Pancreas (tissue), 10 donors: ENCODE results near the gene TRAF6. TPM values are rescaled to one million over a fixed set of nuclear protein-coding genes. Genes with fewer than 3 reads are reported as not detected.

ENCODE experiments used
- ATAC-seq, 4 donors: fragments of 200-7000 bp; cut with Tn5 transposase; one replicate each; pipeline versions ENCODE4 v1.8.0 to v1.9.1; 2020; ENCODE audit warnings: mild to moderate bottlenecking in 4 of 4, moderate library complexity in 4 of 4
- DNase-seq, 6 donors: peaks; one replicate each; pipeline ENCODE4 v3.0.0-alpha.2; 2020
- FAIRE-seq: peaks from 2 replicates; lab custom pipeline; 2012; peaks lifted over from hg19 to GRCh38; lab: Jason Lieb, UNC
- H3K27ac ChIP-seq, 4 donors: fragments of 200-600 bp; sonication (generic); 1 replicate in 3 of 4; 2 replicates in 1 of 4; pipeline versions ENCODE4 v1.5.0 to v1.8.0; 2020
- H3K27me3 ChIP-seq, 4 donors: fragments of 200-600 bp; one replicate each; pipeline ENCODE4 v1.8.0; 2021
- H3K36me3 ChIP-seq, 3 donors: fragments of 200-600 bp; sonication (generic) in 1 of 3; one replicate each; pipeline versions ENCODE4 v1.5.0 to v1.8.0; 2020 to 2021
- H3K4me1 ChIP-seq, 3 donors: fragments of 200-600 bp; one replicate each; pipeline ENCODE4 v1.8.0; 2021
- H3K4me3 ChIP-seq, 4 donors: fragments of 200-600 bp; sonication (generic) in 2 of 4; one replicate each; pipeline versions ENCODE4 v1.5.0 to v1.8.0; 2020 to 2021
- H3K9me3 ChIP-seq, 4 donors: fragments of 200-600 bp; one replicate each; pipeline ENCODE4 v1.8.0; 2021
- WGBS, 2 donors: extraction: QIAGEN DNeasy Blood & Tissue Kit; methylation state at CpG; one replicate each; pipeline ENCODE4 v1.1.7; 2013; 5-methylcytosine and 5-hydroxymethylcytosine counted together
- intact Hi-C, 3 donors: fragments of 100-400 bp; cut with DNase I; formaldehyde crosslinking; loops; one replicate each; pipeline versions ENCODE4 v1.11.1 to v1.14.2; 2022
- polyA plus RNA-seq, 2 donors: library from polyadenylated mRNA; stranded (reverse); fragments of 200-250 nt; gene quantifications; one replicate each; pipeline ENCODE4 v1.2.3, GENCODE V29; 2013
- total RNA-seq, 6 donors: library from RNA; stranded (reverse); fragmentation: NEBNext Ultra II Directional in 4 of 6; extraction: Animal tissue kit (Norgen Biotek cat#: 25700) in 4 of 6; gene quantifications; one replicate each; pipeline versions ENCODE4 v1.2.1 to v1.2.4, GENCODE V29; 2021 to 2023
- TF ChIP-seq, protein P1 (sequence below), 4 donors: fragments of 200-600 bp; sonication (generic) in 3 of 4; IDR thresholded peaks; one replicate each; pipeline versions ENCODE4 v1.5.0 to v1.8.0; 2021; ENCODE audit warnings: antibody characterized with exemption in 4 of 4
- donor health status: healthy with polysubstance abuse.
- donor health status: DM: no; HTN: no; CAD: no; lungs with moderate emphysema.
- donor health status: DM: no; HTN: no; CAD: no.
- donor health status: control.
- donor health status: control.
- donor health status: Bipolar disorder and iron deficiency.
- donor health status: DM: yes; HTN: yes; CAD: no.
- donor health status: DM: no; HTN: no; CAD: no.
- donor health status: DM: no; HTN: no; CAD: no.
- donor health status: DM: yes; HTN: yes; CAD: no.

TRAF6 gene
- total and polyA plus RNA-seq, 8 donors: 1.2 to 9.5 (median 5.7) TPM

DNA sequence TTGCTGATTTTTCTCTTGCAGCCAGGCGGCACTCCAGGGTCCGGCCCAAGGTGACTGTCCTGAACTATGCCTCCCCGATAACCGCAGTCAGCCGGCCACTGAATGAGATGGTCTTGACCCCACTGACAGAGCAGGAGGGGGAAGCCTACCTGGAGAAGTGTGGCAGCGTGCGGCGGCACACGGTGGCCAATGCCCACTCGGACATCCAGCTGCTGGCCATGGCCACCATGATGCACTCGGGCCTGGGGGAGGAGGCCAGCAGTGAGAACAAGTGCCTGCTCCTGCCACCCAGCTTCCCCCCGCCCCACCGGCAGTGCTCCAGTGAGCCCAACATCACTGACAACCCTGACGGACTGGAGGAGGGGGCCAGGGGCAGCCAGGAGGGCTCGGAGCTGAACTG, 47.8 kb downstream of the TRAF6 start:
- no peaks in the 10 kb centered on the region for H3K4me1 ChIP-seq
- no peaks in the 10 kb centered on the region for H3K27me3 ChIP-seq
- H3K9me3 ChIP-seq: no peaks in the 10 kb centered on the region
- intact Hi-C loops: no loop called here
- H3K27ac ChIP-seq: no peak overlapping the region
- 85 to 93% methylated on average over 13 to 15 of the region's 15 CpGs for WGBS, 2 donors
- TF ChIP-seq, protein P1, sequence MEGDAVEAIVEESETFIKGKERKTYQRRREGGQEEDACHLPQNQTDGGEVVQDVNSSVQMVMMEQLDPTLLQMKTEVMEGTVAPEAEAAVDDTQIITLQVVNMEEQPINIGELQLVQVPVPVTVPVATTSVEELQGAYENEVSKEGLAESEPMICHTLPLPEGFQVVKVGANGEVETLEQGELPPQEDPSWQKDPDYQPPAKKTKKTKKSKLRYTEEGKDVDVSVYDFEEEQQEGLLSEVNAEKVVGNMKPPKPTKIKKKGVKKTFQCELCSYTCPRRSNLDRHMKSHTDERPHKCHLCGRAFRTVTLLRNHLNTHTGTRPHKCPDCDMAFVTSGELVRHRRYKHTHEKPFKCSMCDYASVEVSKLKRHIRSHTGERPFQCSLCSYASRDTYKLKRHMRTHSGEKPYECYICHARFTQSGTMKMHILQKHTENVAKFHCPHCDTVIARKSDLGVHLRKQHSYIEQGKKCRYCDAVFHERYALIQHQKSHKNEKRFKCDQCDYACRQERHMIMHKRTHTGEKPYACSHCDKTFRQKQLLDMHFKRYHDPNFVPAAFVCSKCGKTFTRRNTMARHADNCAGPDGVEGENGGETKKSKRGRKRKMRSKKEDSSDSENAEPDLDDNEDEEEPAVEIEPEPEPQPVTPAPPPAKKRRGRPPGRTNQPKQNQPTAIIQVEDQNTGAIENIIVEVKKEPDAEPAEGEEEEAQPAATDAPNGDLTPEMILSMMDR (IDR thresholded peaks at IDR 0.05): no peak
- DNase-seq (peak in 1 of 6 donors; percentile 56), FAIRE-seq (no peak), ATAC-seq (no peak)
- no peaks in the 10 kb centered on the region for H3K36me3 ChIP-seq
- H3K4me3 ChIP-seq: no peak overlapping the region

DNA sequence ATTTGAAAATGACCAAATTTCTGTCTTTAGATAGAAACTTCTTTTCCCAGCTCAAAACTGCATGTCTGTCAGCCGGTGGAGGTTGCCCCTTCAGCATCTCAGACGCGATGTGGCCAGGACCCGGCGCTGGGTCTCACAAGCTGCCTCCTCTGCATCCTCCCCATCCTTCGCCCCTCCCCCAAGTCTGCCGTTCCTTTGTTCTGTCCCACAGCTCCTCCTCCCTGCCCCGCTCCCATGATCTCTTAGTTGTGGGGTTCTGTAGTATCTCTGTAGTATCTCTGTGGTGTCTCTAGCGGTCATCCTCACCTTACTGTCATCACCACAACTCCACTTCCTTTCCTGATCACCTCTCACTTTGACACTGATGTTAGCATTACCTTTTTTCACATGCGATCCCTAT, 49.9 kb downstream of the TRAF6 start:
- H3K27ac ChIP-seq: no peak overlapping the region
- no peak overlapping the region for H3K4me3 ChIP-seq
- peaks cover 0 to 2% (median 0%) of the 10 kb centered on the region in 3 donors for H3K36me3 ChIP-seq
- TF ChIP-seq, protein P1 (IDR thresholded peaks at IDR 0.05): no peak
- H3K9me3 ChIP-seq: no peaks in the 10 kb centered on the region
- no peak for DNase-seq
- no peak for FAIRE-seq
- intact Hi-C loops: no loop called here
- H3K4me1 ChIP-seq: no peaks in the 10 kb centered on the region
- 58 to 70% methylated on average over 10 of the region's 10 CpGs for WGBS, 2 donors
- no peaks in the 10 kb centered on the region for H3K27me3 ChIP-seq
- no peak for ATAC-seq

DNA sequence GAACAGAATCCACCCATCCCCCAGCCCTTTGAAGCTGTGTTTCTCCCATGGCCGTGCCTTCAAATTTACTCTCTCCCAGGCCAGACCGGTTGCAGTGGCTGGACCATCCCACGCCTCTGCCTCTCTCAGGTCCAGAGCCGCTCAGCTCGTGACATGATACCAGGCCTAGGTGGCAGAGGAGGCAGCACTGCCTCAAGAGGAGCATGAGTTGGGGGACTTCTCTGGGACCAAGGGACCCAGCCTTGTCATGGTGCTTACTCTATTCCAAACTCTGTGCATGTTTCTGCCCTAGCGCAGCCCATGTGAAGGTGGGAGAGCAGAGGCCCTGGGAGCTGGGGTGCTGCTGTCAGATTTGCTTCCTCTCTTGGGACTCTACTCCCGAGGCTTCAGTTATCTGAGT, 51.0 kb downstream of the TRAF6 start:
- peaks cover 0 to 2% (median 0%) of the 10 kb centered on the region in 3 donors for H3K36me3 ChIP-seq
- FAIRE-seq: no peak
- H3K27me3 ChIP-seq: no peaks in the 10 kb centered on the region
- DNase-seq: no peak
- no peak for ATAC-seq
- no peaks in the 10 kb centered on the region for H3K9me3 ChIP-seq
- intact Hi-C loops: loop anchor here in 1 of 3 donors (10.0 kb wide), 1 partner anchor 164 kb away; the partner anchor contains the start of gene PRR5L
- TF ChIP-seq, protein P1 (IDR thresholded peaks at IDR 0.05): no peak
- H3K4me1 ChIP-seq: no peaks in the 10 kb centered on the region
- no peak overlapping the region for H3K27ac ChIP-seq
- no peak overlapping the region for H3K4me3 ChIP-seq
- 78 to 83% methylated on average over 7 of the region's 7 CpGs for WGBS, 2 donors

DNA sequence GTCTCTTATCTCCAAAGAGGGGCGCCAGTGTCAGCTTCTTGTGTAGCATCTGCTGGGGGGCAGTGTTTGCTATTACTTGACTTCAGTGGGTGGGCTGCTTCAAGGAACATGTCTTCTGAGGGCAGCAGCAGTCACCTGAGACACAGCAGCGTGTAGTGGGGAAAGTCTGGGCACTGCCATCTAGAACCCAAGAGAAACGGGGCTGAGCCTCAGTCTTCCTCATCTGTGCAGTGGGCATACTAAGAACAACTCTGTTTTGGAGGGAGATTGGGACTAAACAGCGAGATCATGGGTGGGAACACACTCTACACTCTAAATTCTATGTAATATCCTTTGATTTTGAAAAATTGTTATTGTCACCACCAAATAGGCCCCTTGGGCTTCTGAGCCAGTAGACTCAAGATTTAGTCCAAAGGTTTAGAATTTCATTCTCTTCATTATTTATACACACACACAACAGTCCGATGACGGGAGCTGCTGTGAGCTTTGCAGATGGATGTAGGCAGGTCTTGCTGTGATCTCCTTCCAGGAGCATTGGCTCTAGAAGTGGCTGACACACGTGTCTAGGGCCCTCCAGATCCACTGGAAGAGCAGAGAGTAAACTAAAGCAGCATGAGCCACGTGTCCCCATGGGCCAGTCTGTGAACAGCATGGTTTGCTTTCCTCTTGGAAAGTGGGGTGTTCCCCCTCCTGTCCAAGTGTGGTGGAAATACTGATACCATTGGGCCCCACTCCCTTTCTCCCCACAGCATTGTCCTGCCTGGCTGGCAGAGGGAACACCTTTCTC, 51.8 kb downstream of the TRAF6 start:
- Histone ChIP-seq H3K4me1 (no peaks in the 10 kb centered on the region), H3K4me3 (no peak overlapping the region), H3K27ac (no peak overlapping the region), H3K27me3 (no peaks in the 10 kb centered on the region), H3K9me3 (no peaks in the 10 kb centered on the region), H3K36me3 (peaks cover 0 to 2% (median 0%) of the 10 kb centered on the region in 3 donors)
- no peak for ATAC-seq
- WGBS, 2 donors: 67 to 72% methylated on average over 8 of the region's 8 CpGs
- TF ChIP-seq, protein P1 (IDR thresholded peaks at IDR 0.05): no peak
- FAIRE-seq: no peak
- intact Hi-C loops: loop anchor here in 1 of 3 donors (10.0 kb wide), 1 partner anchor 164 kb away; the partner anchor contains the start of gene PRR5L
- DNase-seq: no peak

DNA sequence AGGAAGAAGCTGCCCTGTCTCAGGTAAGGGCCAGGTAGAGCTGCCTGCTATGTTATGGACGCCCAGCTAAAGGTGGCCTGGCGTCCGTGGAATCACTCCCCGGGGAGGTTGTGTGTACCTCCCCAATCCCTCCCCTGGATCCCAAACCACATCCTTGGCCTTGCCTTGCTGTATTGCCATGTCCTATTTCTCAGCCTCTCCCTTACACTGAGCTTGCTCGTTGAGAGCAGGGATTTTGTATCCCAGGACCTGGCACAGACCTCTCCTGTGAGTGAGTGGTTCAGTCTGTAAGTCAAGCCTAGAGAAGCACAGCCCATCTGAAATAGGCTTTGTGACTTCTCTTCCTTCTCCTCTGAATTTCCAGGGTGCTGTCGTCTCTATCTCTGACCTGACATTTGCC, 53.9 kb downstream of the TRAF6 start:
- TF ChIP-seq, protein P1 (IDR thresholded peaks at IDR 0.05): no peak
- Histone ChIP-seq H3K4me3 (no peak overlapping the region), H3K36me3 (peaks cover 0 to 2% (median 0%) of the 10 kb centered on the region in 3 donors), H3K27ac (no peak overlapping the region), H3K9me3 (no peaks in the 10 kb centered on the region), H3K27me3 (no peaks in the 10 kb centered on the region), H3K4me1 (peaks cover 0 to 7% (median 0%) of the 10 kb centered on the region in 3 donors)
- intact Hi-C loops: loop anchor here in 1 of 3 donors (10.0 kb wide), 1 partner anchor 161 kb away; the partner anchor contains the start of gene PRR5L
- no peak for DNase-seq
- 73 to 81% methylated on average over 6 of the region's 6 CpGs for WGBS, 2 donors
- ATAC-seq: peak in 2 of 4 donors; percentile 6 to 13
- no peak for FAIRE-seq
